SK-N-MC (cell line): ENCODE measurements around the gene UBE2F.

Experiments used
- DNase-seq: peaks from one replicate; pipeline ENCODE4 v3.0.0-alpha.2; 2011; ENCODE audit warnings: low read depth, low spot score
- H3K27ac ChIP-seq: fragments of 200-600 bp; sonication (generic); 2 replicates; pipeline ENCODE4 v1.5.1; 2016; ENCODE audit warnings: mixed run types
- H3K36me3 ChIP-seq: fragments of 200-600 bp; sonication (generic); 2 replicates; pipeline ENCODE4 v1.6.1; 2017; ENCODE audit warnings: antibody characterized with exemption, low read length, mixed read lengths; ENCODE audit not compliant: insufficient read depth
- H3K4me3 ChIP-seq: fragments of 200-600 bp; sonication (generic); 2 replicates; pipeline ENCODE4 v1.5.1; 2016
- H3K9ac ChIP-seq: fragments of 200-600 bp; sonication (generic); 2 replicates; pipeline ENCODE4 v1.8.0; 2017; ENCODE audit warnings: mixed run types, mixed read lengths; ENCODE audit not compliant: insufficient read length
- H3K9me3 ChIP-seq: fragments of 200-600 bp; sonication (generic); 2 replicates; pipeline ENCODE4 v1.6.1; 2017; ENCODE audit warnings: low read depth, mild to moderate bottlenecking, antibody characterized with exemption, low read length, moderate library complexity, mixed read lengths
- EZH2 ChIP-seq: fragments of 200-600 bp; sonication (generic); IDR thresholded peaks from one replicate; pipeline ENCODE4 v1.6.1; 2017; ENCODE audit warnings: antibody characterized with exemption
- FOXP2 ChIP-seq: optimal IDR thresholded peaks from 2 replicates; pipeline ENCODE3; 2011; ENCODE audit warnings: mild to moderate bottlenecking, moderate library complexity; ENCODE audit not compliant: insufficient read depth; ENCODE audit errors: extremely low read length, control extremely low read depth
- POLR2AphosphoS5 ChIP-seq: IDR thresholded peaks from 2 replicates; pipeline ENCODE4 v1.6.1; 2012; ENCODE audit warnings: mild to moderate bottlenecking, low read depth, low read length, borderline replicate concordance

Gene UBE2F

GRCh38 chr2:237924164-237924534, 42.7 kb upstream of the UBE2F start:
- Histone ChIP-seq H3K9ac (no peak overlapping the region), H3K9me3 (no peaks in the 10 kb centered on the region), H3K27ac (no peak overlapping the region), H3K36me3 (no peaks in the 10 kb centered on the region), H3K4me3 (no peak overlapping the region)
- TF ChIP-seq EZH2 (no peak), FOXP2 (no peak), POLR2AphosphoS5 (no peak)
- no peak for DNase-seq

DNA sequence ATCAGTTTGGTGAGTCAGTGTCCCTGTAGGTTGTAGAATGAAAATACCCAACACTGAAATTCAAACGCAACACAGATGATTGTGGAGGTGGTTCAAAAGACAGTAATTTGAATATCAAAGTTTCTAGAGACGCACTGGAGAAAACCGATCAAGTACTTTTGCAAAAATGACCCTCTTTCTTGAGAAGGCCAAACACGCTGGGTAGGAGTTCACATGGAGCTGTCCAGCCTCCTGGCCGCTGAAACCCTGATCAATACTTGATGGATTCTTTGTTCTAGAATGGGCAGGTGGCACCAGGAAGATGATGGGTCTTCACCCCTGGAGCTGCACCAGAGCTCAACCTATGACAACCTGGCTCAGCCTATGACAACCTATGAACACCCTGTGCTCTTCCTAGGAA, 39.7 kb upstream of the UBE2F start:
- Histone ChIP-seq H3K9ac (no peak overlapping the region), H3K4me3 (no peak overlapping the region), H3K9me3 (no peaks in the 10 kb centered on the region), H3K36me3 (no peaks in the 10 kb centered on the region), H3K27ac (no peak overlapping the region)
- TF ChIP-seq EZH2 = no peak
- no peak for TF ChIP-seq POLR2AphosphoS5
- no peak for TF ChIP-seq FOXP2
- DNase-seq = no peak

GRCh38 chr2:237927986-237928385, 38.8 kb upstream of the UBE2F start:
- no peak for DNase-seq
- no peak for TF ChIP-seq EZH2
- TF ChIP-seq FOXP2 = no peak
- TF ChIP-seq POLR2AphosphoS5 = no peak
- no peak overlapping the region for H3K4me3 ChIP-seq
- no peak overlapping the region for H3K9ac ChIP-seq
- H3K9me3 ChIP-seq = no peaks in the 10 kb centered on the region
- H3K27ac ChIP-seq = no peak overlapping the region
- no peaks in the 10 kb centered on the region for H3K36me3 ChIP-seq

- Histone ChIP-seq H3K9me3 (no peaks in the 10 kb centered on the region), H3K27ac (no peak overlapping the region), H3K9ac (no peak overlapping the region), H3K4me3 (no peak overlapping the region), H3K36me3 (no peaks in the 10 kb centered on the region)
- no peak for TF ChIP-seq FOXP2
- no peak for TF ChIP-seq EZH2
- TF ChIP-seq POLR2AphosphoS5 = no peak
- no peak for DNase-seq
These were observed 36.8 kb upstream of the UBE2F start for GRCh38 chr2:237929979-237930378.

DNA sequence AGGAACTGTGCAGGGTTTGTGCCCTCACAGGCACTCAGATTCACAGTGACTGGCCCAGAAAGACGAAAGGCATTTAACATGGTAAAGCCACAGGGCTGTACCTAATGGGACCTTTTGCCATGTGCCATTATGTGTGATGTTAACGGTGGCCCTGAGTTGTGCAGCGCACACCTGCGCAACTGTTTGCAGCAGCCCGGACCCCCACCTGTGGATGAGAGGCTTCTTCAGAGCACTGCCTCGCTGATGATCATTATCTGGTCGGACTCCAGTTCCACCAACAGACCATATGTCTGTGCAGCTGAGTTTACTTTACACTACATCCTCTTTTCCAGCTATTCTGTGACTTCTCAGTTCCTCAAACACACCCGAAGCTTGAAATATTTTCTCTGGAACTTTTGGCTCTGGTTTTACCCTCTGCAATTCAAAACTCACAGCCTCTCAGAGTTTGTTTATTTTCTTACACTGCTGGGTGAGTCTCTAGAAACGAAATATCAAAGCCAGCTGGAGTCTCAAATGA, 35.6 kb upstream of the UBE2F start:
- no peak for DNase-seq
- no peak overlapping the region for H3K27ac ChIP-seq
- H3K4me3 ChIP-seq = no peak overlapping the region
- H3K36me3 ChIP-seq = no peaks in the 10 kb centered on the region
- H3K9ac ChIP-seq = no peak overlapping the region
- H3K9me3 ChIP-seq = no peaks in the 10 kb centered on the region
- TF ChIP-seq EZH2 (no peak), FOXP2 (no peak), POLR2AphosphoS5 (no peak)

- DNase-seq = no peak
- no peak for TF ChIP-seq EZH2
- H3K9me3 ChIP-seq = no peaks in the 10 kb centered on the region
These were observed 34.1 kb upstream of the UBE2F start for GRCh38 chr2:237932731-237933131.

DNA sequence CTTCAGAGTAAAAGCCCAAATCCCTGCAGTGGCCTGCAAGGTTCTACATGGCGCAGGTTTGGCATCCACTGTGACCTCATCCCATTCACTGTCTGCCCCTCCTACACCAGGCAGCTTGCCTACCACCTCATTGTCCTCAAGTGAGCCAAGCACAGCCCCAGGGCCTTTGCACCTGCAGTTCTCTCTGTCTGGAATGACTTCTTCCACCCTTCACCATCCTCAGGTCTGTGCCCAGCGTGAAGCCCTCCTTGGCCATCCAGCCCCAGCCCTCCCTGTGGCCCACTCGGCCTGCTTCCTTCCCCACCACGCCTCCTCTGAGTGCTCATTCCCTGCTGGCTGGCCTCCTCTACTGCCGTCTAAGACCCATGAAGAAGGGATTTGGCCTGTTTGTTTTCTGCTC, 32.6 kb upstream of the UBE2F start:
- Histone ChIP-seq H3K4me3 (no peak overlapping the region), H3K36me3 (no peaks in the 10 kb centered on the region), H3K27ac (no peak overlapping the region), H3K9me3 (no peaks in the 10 kb centered on the region), H3K9ac (no peak overlapping the region)
- DNase-seq = no peak
- TF ChIP-seq POLR2AphosphoS5 (no peak), EZH2 (no peak), FOXP2 (no peak)

More at GRCh38 chr2:237932731-237933131, 34.1 kb upstream of the UBE2F start:
- Histone ChIP-seq H3K27ac (peak overlapping the region; percentile 60), H3K4me3 (no peak overlapping the region), H3K36me3 (no peaks in the 10 kb centered on the region), H3K9ac (no peak overlapping the region)

GRCh38 chr2:237935740-237936452, 30.9 kb upstream of the UBE2F start:
- DNase-seq = no peak
- Histone ChIP-seq H3K4me3 (no peak overlapping the region), H3K27ac (no peak overlapping the region), H3K9me3 (no peaks in the 10 kb centered on the region), H3K9ac (no peak overlapping the region), H3K36me3 (no peaks in the 10 kb centered on the region)
- TF ChIP-seq EZH2 = no peak
- no peak for TF ChIP-seq FOXP2
- no peak for TF ChIP-seq POLR2AphosphoS5

DNA sequence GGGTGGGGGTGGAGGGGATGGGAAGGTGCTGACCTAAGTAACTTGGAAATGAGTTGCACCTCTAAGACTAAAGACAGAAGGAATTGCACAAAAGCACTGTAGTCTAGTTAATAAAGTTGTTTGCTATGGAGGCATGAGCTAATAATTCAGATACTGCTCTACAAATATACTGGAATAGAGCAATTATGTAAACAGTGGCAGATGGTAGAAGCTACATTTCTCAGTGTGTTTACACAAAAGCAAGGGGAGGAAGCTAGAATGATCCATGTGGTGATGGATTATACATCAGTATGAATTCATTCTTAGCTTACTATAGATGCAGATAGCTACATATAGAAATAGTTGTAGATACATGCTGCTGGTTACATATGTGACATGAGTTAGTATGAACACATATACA, 27.6 kb upstream of the UBE2F start:
- peak overlapping the region; percentile 52; the same call in 1 of the 2 replicates for H3K27ac ChIP-seq
- no peak for TF ChIP-seq FOXP2
- TF ChIP-seq POLR2AphosphoS5 = no peak
- TF ChIP-seq EZH2 = no peak
- H3K36me3 ChIP-seq = no peaks in the 10 kb centered on the region; the same call in 1 of the 2 replicates
- no peak overlapping the region for H3K4me3 ChIP-seq
- no peaks in the 10 kb centered on the region for H3K9me3 ChIP-seq
- no peak overlapping the region for H3K9ac ChIP-seq
- DNase-seq = no peak
